Measurements from ENCODE around the gene THRAP3. TPM values are rescaled to one million over a fixed set of nuclear protein-coding genes. Genes with fewer than 3 reads are reported as not detected.

The THRAP3 gene
- total RNA-seq, 1 experiment from 2014 or later = 133 TPM

GRCh38 chr1:36285443-36286101 lies 61.3 kb downstream of the THRAP3 start:
- Histone ChIP-seq H3K4me3 (ENCODE audit: low read depth, low read length, poor library complexity, severe bottlenecking) (no peak overlapping the region), H3K9me3 (ENCODE audit: low read depth, low read length, poor library complexity, severe bottlenecking) (no peaks in the 10 kb centered on the region), H3K36me3 (ENCODE audit: insufficient read depth, low read length, poor library complexity, severe bottlenecking) (peaks cover 76% of the 10 kb centered on the region), H3K4me1 (ENCODE audit: insufficient read depth, low read length, poor library complexity, severe bottlenecking) (peaks cover 21% of the 10 kb centered on the region), H3K27ac (ENCODE audit: low read depth, low read length, poor library complexity, severe bottlenecking) (no peak overlapping the region), H3K27me3 (replicated peaks; ENCODE audit: insufficient read depth, low read depth, low read length, poor library complexity) (no peaks in the 10 kb centered on the region)
- intact Hi-C loops (cut with micrococcal nuclease; ENCODE audit: unreplicated experiment) = loop anchor here (1.0 to 2.0 kb wide), 2 partner anchors 136 to 187 kb away; partner anchors contain the start of gene TRAPPC3
- ChIA-PET POLR2A (ENCODE audit: low non-redundant PET) (no interaction called here), CTCF (interaction anchor here (0.6 to 1.4 kb wide), 8 partner anchors 15 to 189 kb away, joined by 3 to 16 read pairs (median 3); partner anchors contain the start of genes MAP7D1 and TRAPPC3)
- TF ChIP-seq CTCF (conservative IDR thresholded peaks at IDR 0.05; ENCODE audit: low read depth, low read length) (peak; percentile 82), EZH2 (IDR thresholded peaks at IDR 0.05; ENCODE audit: borderline replicate concordance, low read depth, low read length, poor library complexity, severe bottlenecking) (no peak)
- no TSS peak for BruUV-seq (replicated peaks)
- peak; percentile 85 for DNase-seq (ENCODE audit: low spot score)

GRCh38 chr1:36286802-36287201 lies 62.6 kb downstream of the THRAP3 start:
- no TSS peak for BruUV-seq (replicated peaks)
- Histone ChIP-seq H3K27me3 (replicated peaks; ENCODE audit: insufficient read depth, low read depth, low read length, poor library complexity) (no peaks in the 10 kb centered on the region), H3K36me3 (ENCODE audit: insufficient read depth, low read length, poor library complexity, severe bottlenecking) (peaks cover 88% of the 10 kb centered on the region), H3K4me3 (ENCODE audit: low read depth, low read length, poor library complexity, severe bottlenecking) (no peak overlapping the region), H3K27ac (ENCODE audit: low read depth, low read length, poor library complexity, severe bottlenecking) (no peak overlapping the region), H3K9me3 (ENCODE audit: low read depth, low read length, poor library complexity, severe bottlenecking) (no peaks in the 10 kb centered on the region), H3K4me1 (ENCODE audit: insufficient read depth, low read length, poor library complexity, severe bottlenecking) (peaks cover 21% of the 10 kb centered on the region)
- CTCF ChIA-PET = no interaction called here
- DNase-seq (ENCODE audit: low spot score) = no peak
- POLR2A ChIA-PET (ENCODE audit: low non-redundant PET) = no interaction called here
- intact Hi-C loops (cut with micrococcal nuclease; ENCODE audit: unreplicated experiment) = no loop called here
- TF ChIP-seq EZH2 (IDR thresholded peaks at IDR 0.05; ENCODE audit: borderline replicate concordance, low read depth, low read length, poor library complexity, severe bottlenecking) (no peak), CTCF (conservative IDR thresholded peaks at IDR 0.05; ENCODE audit: low read depth, low read length) (no peak)

- TF ChIP-seq EZH2 (IDR thresholded peaks at IDR 0.05; ENCODE audit: borderline replicate concordance, low read depth, low read length, poor library complexity, severe bottlenecking) = no peak
- TF ChIP-seq CTCF (conservative IDR thresholded peaks at IDR 0.05; ENCODE audit: low read depth, low read length) = no peak
- H3K9me3 ChIP-seq (ENCODE audit: low read depth, low read length, poor library complexity, severe bottlenecking) = no peaks in the 10 kb centered on the region
- H3K4me1 ChIP-seq (ENCODE audit: insufficient read depth, low read length, poor library complexity, severe bottlenecking) = peaks cover 15% of the 10 kb centered on the region
- H3K27me3 ChIP-seq (replicated peaks; ENCODE audit: insufficient read depth, low read depth, low read length, poor library complexity) = no peaks in the 10 kb centered on the region
- no TSS peak for BruUV-seq (replicated peaks)
- DNase-seq (ENCODE audit: low spot score) = no peak
- intact Hi-C loops (cut with micrococcal nuclease; ENCODE audit: unreplicated experiment) = no loop called here
- peaks cover 95% of the 10 kb centered on the region for H3K36me3 ChIP-seq (ENCODE audit: insufficient read depth, low read length, poor library complexity, severe bottlenecking)
- ChIA-PET POLR2A (ENCODE audit: low non-redundant PET) (no interaction called here), CTCF (interaction anchor here (0.6 kb wide), 1 partner anchor 130 kb away, joined by 4 read pairs; no protein-coding TSS in a partner anchor)
- no peak overlapping the region for H3K27ac ChIP-seq (ENCODE audit: low read depth, low read length, poor library complexity, severe bottlenecking)
- H3K4me3 ChIP-seq (ENCODE audit: low read depth, low read length, poor library complexity, severe bottlenecking) = no peak overlapping the region
Measured at GRCh38 chr1:36287595-36287994, 63.4 kb downstream of the THRAP3 start.
